Measurements from ENCODE around the gene NOVA2.

Gene NOVA2

GRCh38 chr19:45886427-45887199, 87.1 kb downstream of the NOVA2 start:
- Histone ChIP-seq H3K4me3 (ENCODE audit: low read length) (peak overlapping the region; percentile 87), H3K9ac (ENCODE audit: low read length) (peak overlapping the region; percentile 80), H3K36me3 (ENCODE audit: control insufficient read depth, insufficient read depth, low read length) (peaks cover 10% of the 10 kb centered on the region), H3K27me3 (ENCODE audit: control insufficient read depth, insufficient read depth, low read length) (no peaks in the 10 kb centered on the region), H3K27ac (ENCODE audit: low read depth, low read length) (peak overlapping the region; percentile 89), H3K4me1 (ENCODE audit: control insufficient read depth, insufficient read depth, low read length) (peaks cover 19% of the 10 kb centered on the region)

- peaks cover 10% of the 10 kb centered on the region for H3K36me3 ChIP-seq (ENCODE audit: control insufficient read depth, insufficient read depth, low read length)
- H3K9ac ChIP-seq (ENCODE audit: low read length), result peak within 1 kb of the TSS; percentile 86
- H3K4me1 ChIP-seq (ENCODE audit: control insufficient read depth, insufficient read depth, low read length), result peaks cover 19% of the 10 kb centered on the region
Observed at GRCh38 chr19:45885556-45886426, 87.9 kb downstream of the NOVA2 start, which contains the start of gene IRF2BP1. Gene IRF2BP1 (minus strand): TSS chr19:45886141. CDS start chr19:45885774, 367 bp downstream.

GRCh38 chr19:45884682-45885555, 88.7 kb downstream of the NOVA2 start:
- H3K4me1 ChIP-seq (ENCODE audit: control insufficient read depth, insufficient read depth, low read length), result peaks cover 19% of the 10 kb centered on the region
- H3K27ac ChIP-seq (ENCODE audit: low read depth, low read length), result peak overlapping the region; percentile 89
- H3K27me3 ChIP-seq (ENCODE audit: control insufficient read depth, insufficient read depth, low read length), result no peaks in the 10 kb centered on the region
- peaks cover 10% of the 10 kb centered on the region for H3K36me3 ChIP-seq (ENCODE audit: control insufficient read depth, insufficient read depth, low read length)
- peak overlapping the region; percentile 87 for H3K4me3 ChIP-seq (ENCODE audit: low read length)
- H3K9ac ChIP-seq (ENCODE audit: low read length), result peak overlapping the region; percentile 86

More at GRCh38 chr19:45885556-45886426, 87.9 kb downstream of the NOVA2 start, which contains the start of gene IRF2BP1:
- Histone ChIP-seq H3K27me3 (ENCODE audit: control insufficient read depth, insufficient read depth, low read length) (no peaks in the 10 kb centered on the region), H3K4me3 (ENCODE audit: low read length) (peak within 1 kb of the TSS; percentile 87), H3K27ac (ENCODE audit: low read depth, low read length) (peak within 1 kb of the TSS; percentile 89)

- Histone ChIP-seq H3K36me3 (ENCODE audit: control insufficient read depth, insufficient read depth, low read length) (peaks cover 10% of the 10 kb centered on the region), H3K27ac (ENCODE audit: low read depth, low read length) (no peak overlapping the region), H3K27me3 (ENCODE audit: control insufficient read depth, insufficient read depth, low read length) (no peaks in the 10 kb centered on the region), H3K4me1 (ENCODE audit: control insufficient read depth, insufficient read depth, low read length) (peaks cover 19% of the 10 kb centered on the region), H3K9ac (ENCODE audit: low read length) (no peak overlapping the region), H3K4me3 (ENCODE audit: low read length) (peak overlapping the region; percentile 29)
Observed at GRCh38 chr19:45883881-45884681, 89.6 kb downstream of the NOVA2 start.
